Glomerular visceral epithelial cell (primary cell): ENCODE results near the gene FBN1.

Source experiments
- DNase-seq: peaks from one replicate; pipeline ENCODE4 v3.0.0-alpha.2; 2016; ENCODE audit errors: extremely low spot score

Gene FBN1

GRCh38 chr15:48515500-48515899 lies 130.0 kb downstream of the FBN1 start:
- no peak for DNase-seq

GRCh38 chr15:48514103-48514816 lies 131.2 kb downstream of the FBN1 start:
- DNase-seq: no peak

GRCh38 chr15:48510976-48511375 lies 134.5 kb downstream of the FBN1 start:
- DNase-seq: no peak

GRCh38 chr15:48507416-48508065 lies 138.0 kb downstream of the FBN1 start:
- peak; percentile 45 for DNase-seq

- DNase-seq: no peak
Measured at GRCh38 chr15:48505067-48505466, 140.4 kb downstream of the FBN1 start.

- no peak for DNase-seq
Measured at GRCh38 chr15:48501208-48501607, 144.3 kb downstream of the FBN1 start.

GRCh38 chr15:48500595-48500994 lies 144.9 kb downstream of the FBN1 start:
- no peak for DNase-seq

- DNase-seq: no peak
Measured at GRCh38 chr15:48499978-48500377, 145.5 kb downstream of the FBN1 start.

- DNase-seq: no peak
Measured at GRCh38 chr15:48498828-48499227, 146.7 kb downstream of the FBN1 start.

- no peak for DNase-seq
Measured at GRCh38 chr15:48494631-48495030, 150.9 kb downstream of the FBN1 start.

- no peak for DNase-seq
Measured at GRCh38 chr15:48493763-48494225, 151.7 kb downstream of the FBN1 start.

- peak; percentile 35 for DNase-seq
Measured at GRCh38 chr15:48493084-48493762, 152.3 kb downstream of the FBN1 start.

GRCh38 chr15:48486228-48486627 lies 159.3 kb downstream of the FBN1 start:
- DNase-seq: no peak

GRCh38 chr15:48481802-48482201 lies 163.7 kb downstream of the FBN1 start:
- no peak for DNase-seq

- no peak for DNase-seq
Measured at GRCh38 chr15:48479751-48480150, 165.8 kb downstream of the FBN1 start.

- DNase-seq: no peak
Measured at GRCh38 chr15:48478581-48478980, 166.9 kb downstream of the FBN1 start.

- DNase-seq: no peak
Measured at GRCh38 chr15:48477795-48478360, 167.6 kb downstream of the FBN1 start.

- DNase-seq: no peak
Measured at GRCh38 chr15:48475600-48476395, 169.7 kb downstream of the FBN1 start.

- DNase-seq: no peak
Measured at GRCh38 chr15:48473667-48474066, 171.8 kb downstream of the FBN1 start.

GRCh38 chr15:48472756-48473155 lies 172.8 kb downstream of the FBN1 start:
- no peak for DNase-seq

- no peak for DNase-seq
Measured at GRCh38 chr15:48471073-48471472, 174.4 kb downstream of the FBN1 start.

GRCh38 chr15:48470096-48470495 lies 175.4 kb downstream of the FBN1 start:
- no peak for DNase-seq
